ES-I3 (cell line): ENCODE data around the gene TMED10.

ENCODE experiments used
- H3K36me3 ChIP-seq: 2 replicates; pipeline ENCODE4 v1.6.1; 2013; ENCODE audit warnings: mild to moderate bottlenecking, low read length, control low read depth, moderate library complexity; ENCODE audit not compliant: insufficient read depth
- H3K4me1 ChIP-seq: 2 replicates; pipeline ENCODE4 v1.6.1; 2013; ENCODE audit warnings: mild to moderate bottlenecking, control low read depth, low read length; ENCODE audit not compliant: insufficient read depth
- H3K9ac ChIP-seq: 2 replicates; pipeline ENCODE4 v1.6.1; 2013; ENCODE audit warnings: low read depth, mild to moderate bottlenecking, low read length, moderate library complexity
- H3K9me3 ChIP-seq: 2 replicates; pipeline ENCODE4 v1.6.1; 2013; ENCODE audit warnings: mild to moderate bottlenecking, low read length, moderate library complexity; ENCODE audit not compliant: control insufficient read depth, insufficient read depth

TMED10 gene

GRCh38 chr14:75204116-75204515, 27.7 kb upstream of the TMED10 start:
- Histone ChIP-seq H3K9me3 (no peaks in the 10 kb centered on the region), H3K4me1 (no peaks in the 10 kb centered on the region), H3K36me3 (no peaks in the 10 kb centered on the region), H3K9ac (no peak overlapping the region)

- no peak overlapping the region for H3K9ac ChIP-seq
- H3K36me3 ChIP-seq, result no peaks in the 10 kb centered on the region
- H3K9me3 ChIP-seq, result no peaks in the 10 kb centered on the region
- no peaks in the 10 kb centered on the region for H3K4me1 ChIP-seq
Observed at GRCh38 chr14:75202657-75203056, 26.2 kb upstream of the TMED10 start.

- Histone ChIP-seq H3K4me1 (no peaks in the 10 kb centered on the region), H3K9me3 (no peaks in the 10 kb centered on the region), H3K36me3 (no peaks in the 10 kb centered on the region), H3K9ac (no peak overlapping the region)
Observed at GRCh38 chr14:75201087-75201486, 24.7 kb upstream of the TMED10 start.

GRCh38 chr14:75200451-75200850, 24.0 kb upstream of the TMED10 start:
- Histone ChIP-seq H3K4me1 (no peaks in the 10 kb centered on the region), H3K36me3 (no peaks in the 10 kb centered on the region), H3K9me3 (no peaks in the 10 kb centered on the region), H3K9ac (no peak overlapping the region)

GRCh38 chr14:75198291-75198933, 22.0 kb upstream of the TMED10 start:
- H3K4me1 ChIP-seq, result no peaks in the 10 kb centered on the region
- H3K9ac ChIP-seq, result no peak overlapping the region
- H3K36me3 ChIP-seq, result no peaks in the 10 kb centered on the region
- H3K9me3 ChIP-seq, result no peaks in the 10 kb centered on the region

GRCh38 chr14:75197338-75197737, 20.9 kb upstream of the TMED10 start:
- no peaks in the 10 kb centered on the region for H3K36me3 ChIP-seq

DNA sequence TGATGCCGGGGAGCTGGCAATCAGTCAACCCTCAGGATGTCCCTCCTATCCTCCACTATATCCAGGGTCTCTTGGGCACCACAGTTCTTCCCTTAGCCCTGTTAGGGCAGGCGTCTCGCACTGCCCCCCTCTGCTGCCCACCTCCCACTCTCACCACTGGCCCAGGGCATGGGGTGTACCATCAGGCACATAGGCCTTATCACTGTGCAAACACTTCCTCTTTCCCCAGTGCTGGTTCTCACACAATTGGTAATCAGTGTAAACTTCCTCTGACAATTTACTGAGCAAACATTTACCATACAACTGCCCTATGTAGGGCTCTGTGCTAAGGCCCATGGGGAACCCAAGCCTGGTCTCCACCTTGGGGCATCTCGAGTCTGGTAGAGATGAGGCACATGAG, 20.1 kb upstream of the TMED10 start:
- Histone ChIP-seq H3K9ac (no peak overlapping the region), H3K36me3 (no peaks in the 10 kb centered on the region), H3K4me1 (no peaks in the 10 kb centered on the region), H3K9me3 (no peaks in the 10 kb centered on the region)

More at GRCh38 chr14:75197338-75197737, 20.9 kb upstream of the TMED10 start:
- no peaks in the 10 kb centered on the region for H3K4me1 ChIP-seq
- H3K9ac ChIP-seq, result no peak overlapping the region
- H3K9me3 ChIP-seq, result no peaks in the 10 kb centered on the region

- no peaks in the 10 kb centered on the region for H3K9me3 ChIP-seq
- no peaks in the 10 kb centered on the region for H3K36me3 ChIP-seq
- H3K9ac ChIP-seq, result no peak overlapping the region
- H3K4me1 ChIP-seq, result no peaks in the 10 kb centered on the region
Observed at GRCh38 chr14:75196064-75196463, 19.7 kb upstream of the TMED10 start.

- no peaks in the 10 kb centered on the region for H3K4me1 ChIP-seq
- no peaks in the 10 kb centered on the region for H3K36me3 ChIP-seq
- H3K9ac ChIP-seq, result no peak overlapping the region
- no peaks in the 10 kb centered on the region for H3K9me3 ChIP-seq
Observed at GRCh38 chr14:75191100-75191499, 14.7 kb upstream of the TMED10 start.

- no peaks in the 10 kb centered on the region for H3K9me3 ChIP-seq
- no peaks in the 10 kb centered on the region for H3K4me1 ChIP-seq
- no peaks in the 10 kb centered on the region for H3K36me3 ChIP-seq
- no peak overlapping the region for H3K9ac ChIP-seq
Observed at GRCh38 chr14:75190023-75190422, 13.6 kb upstream of the TMED10 start.

GRCh38 chr14:75188520-75189268, 12.3 kb upstream of the TMED10 start:
- Histone ChIP-seq H3K36me3 (no peaks in the 10 kb centered on the region), H3K4me1 (no peaks in the 10 kb centered on the region), H3K9ac (no peak overlapping the region), H3K9me3 (no peaks in the 10 kb centered on the region)

DNA sequence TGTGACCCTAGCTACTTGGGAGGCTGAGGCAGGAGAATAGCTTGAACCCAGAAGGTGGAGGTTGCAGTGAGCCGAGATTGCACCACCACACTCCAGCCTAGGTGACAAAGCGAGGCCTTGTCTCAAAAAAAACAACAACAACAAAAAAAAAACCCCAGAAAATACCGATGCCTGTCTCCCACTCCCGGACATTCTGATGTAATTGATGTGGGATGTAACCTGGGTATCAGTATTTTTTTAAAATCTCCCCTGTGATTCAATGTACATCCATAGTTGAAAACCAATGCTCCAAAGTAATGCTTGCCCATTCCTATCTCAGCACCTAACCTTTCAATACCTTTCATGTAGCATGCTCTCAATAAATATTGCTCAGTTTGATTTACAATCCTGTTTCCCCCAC, 11.7 kb upstream of the TMED10 start:
- H3K9me3 ChIP-seq, result no peaks in the 10 kb centered on the region
- no peaks in the 10 kb centered on the region for H3K4me1 ChIP-seq
- no peaks in the 10 kb centered on the region for H3K36me3 ChIP-seq
- no peak overlapping the region for H3K9ac ChIP-seq

DNA sequence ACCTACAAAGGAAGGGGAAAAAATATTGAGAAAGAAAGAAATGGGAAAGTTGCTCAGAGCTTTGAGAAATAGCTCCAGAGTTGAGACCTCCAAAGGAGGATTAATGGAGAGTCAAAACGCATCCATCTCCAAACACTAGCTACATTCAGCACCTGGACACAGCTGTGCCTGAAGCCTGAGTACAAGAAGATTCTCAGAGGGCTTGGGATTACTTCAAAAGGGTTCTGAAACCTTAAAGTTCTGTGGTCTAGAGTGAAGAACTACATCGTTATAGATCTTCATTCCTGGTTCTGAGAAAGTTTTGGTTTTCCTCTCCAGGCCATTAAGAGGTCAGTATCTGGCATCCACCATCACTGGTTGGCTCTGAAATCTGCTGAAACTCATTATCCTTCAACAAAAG, 10.5 kb upstream of the TMED10 start:
- H3K9me3 ChIP-seq, result no peaks in the 10 kb centered on the region
- no peak overlapping the region for H3K9ac ChIP-seq
- H3K36me3 ChIP-seq, result no peaks in the 10 kb centered on the region
- no peaks in the 10 kb centered on the region for H3K4me1 ChIP-seq

DNA sequence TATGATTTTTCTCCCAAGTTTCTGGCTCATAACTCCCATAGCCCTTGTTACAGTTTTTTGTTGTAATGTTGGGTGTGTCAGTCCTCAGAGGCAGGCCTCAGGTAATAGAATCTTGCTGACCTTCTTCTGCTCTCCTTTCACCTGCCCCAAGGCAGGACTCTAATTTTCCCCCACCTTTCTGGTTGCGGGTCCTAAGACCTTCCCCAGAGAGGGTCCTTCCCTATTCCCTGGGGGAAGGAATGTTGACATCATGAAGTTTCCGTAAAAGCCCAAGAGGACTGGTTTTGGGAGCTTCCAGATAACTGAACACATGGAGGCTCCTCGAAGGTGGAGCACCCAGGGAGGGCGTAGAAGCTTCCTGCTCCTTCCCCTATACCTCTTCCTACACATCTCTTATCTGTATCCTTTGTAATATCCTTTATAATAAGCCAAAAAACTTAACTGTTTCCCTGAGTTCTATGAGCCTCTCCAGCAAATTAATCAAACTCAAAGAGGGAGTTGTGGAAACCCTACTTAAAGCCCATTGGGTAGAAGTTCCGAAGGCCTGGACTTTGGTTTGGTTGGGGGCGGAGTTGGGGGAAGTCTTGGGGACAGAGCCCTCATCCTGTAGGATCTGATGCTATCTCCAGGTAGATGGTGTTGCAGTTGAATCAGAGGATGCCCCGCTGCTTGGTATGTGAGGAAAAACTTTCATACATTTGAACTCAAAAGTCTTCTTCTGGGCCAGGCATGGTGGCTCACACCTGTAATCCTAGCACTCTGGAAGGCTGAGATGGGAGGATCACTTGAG, 9.0 kb upstream of the TMED10 start:
- Histone ChIP-seq H3K36me3 (no peaks in the 10 kb centered on the region), H3K9ac (no peak overlapping the region), H3K4me1 (no peaks in the 10 kb centered on the region), H3K9me3 (no peaks in the 10 kb centered on the region)

DNA sequence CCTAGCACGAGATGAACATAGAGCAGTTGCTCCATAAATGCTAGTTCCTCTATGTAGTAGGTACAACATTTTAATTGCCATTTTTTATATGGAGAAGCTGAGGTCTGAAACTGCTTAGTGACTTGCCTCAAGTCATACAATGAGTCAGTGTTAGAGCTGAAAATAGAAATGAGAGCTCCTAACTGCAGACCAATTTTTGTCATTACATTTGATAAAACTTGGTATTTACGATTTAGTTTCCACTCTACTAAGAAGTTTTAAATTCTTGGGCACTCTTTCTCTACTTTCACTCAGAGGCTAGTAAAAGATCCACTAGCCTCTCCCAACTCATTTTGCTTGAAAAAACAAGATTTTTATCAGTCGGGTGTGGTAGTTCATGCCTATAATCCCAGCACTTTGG, 8.1 kb upstream of the TMED10 start:
- no peak overlapping the region for H3K9ac ChIP-seq

More for the DNA sequence above, 8.1 kb upstream of the TMED10 start:
- Histone ChIP-seq H3K36me3 (no peaks in the 10 kb centered on the region), H3K4me1 (no peaks in the 10 kb centered on the region), H3K9me3 (no peaks in the 10 kb centered on the region)
